Measurements from ENCODE around the gene LILRA2.
"Not testable (repeated sequence)": the region's sequence is repeated elsewhere in the genome, so short reads cannot be mapped to it uniquely, and the experiment has no call there.

LILRA2 gene

DNA sequence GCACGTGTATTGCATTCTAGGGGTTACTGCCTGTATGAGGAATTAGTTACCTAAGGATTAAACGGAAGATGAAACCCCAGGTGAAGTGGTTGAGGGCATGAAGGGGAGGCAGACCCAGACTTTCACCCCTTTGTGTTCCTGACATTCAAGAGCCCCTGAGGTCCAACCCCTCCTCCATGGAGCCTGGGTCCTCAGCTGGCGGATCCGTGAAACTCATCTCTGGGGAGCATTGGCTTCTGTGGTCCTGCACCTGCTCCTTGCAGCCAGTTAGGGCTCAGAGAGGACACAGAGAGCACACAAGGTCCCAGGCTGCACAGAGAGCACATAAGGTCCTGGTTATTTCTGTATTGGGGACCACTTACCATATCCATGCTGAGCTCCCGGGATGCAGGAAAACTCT is 12.8 kb downstream of the LILRA2 start:
- no peaks in the 10 kb centered on the region for H3K4me1 Mint-ChIP-seq

DNA sequence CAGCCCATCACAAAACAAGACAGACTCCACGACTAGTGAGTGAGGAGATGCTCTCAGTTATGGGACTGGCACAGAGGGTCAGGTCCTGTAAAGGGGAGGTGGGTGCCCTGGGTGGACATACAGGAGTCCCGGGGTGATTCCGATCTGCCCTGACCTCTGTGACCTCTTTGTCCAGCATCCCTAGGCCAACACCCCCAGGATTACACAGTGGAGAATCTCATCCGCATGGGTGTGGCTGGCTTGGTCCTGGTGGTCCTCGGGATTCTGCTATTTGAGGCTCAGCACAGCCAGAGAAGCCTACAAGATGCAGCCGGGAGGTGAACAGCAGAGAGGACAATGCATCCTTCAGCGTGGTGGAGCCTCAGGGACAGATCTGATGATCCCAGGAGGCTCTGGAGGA is 13.4 kb downstream of the LILRA2 start:
- DNase-seq: no peak
- Mint-ChIP-seq H3K4me1 (no peaks in the 10 kb centered on the region), H3K4me3 (no peak overlapping the region), H3K9me3 (peaks cover 0 to 52% of the 10 kb centered on the region in 2 donors), H3K27ac (no peak overlapping the region), H3K27me3 (peaks cover 51% of the 10 kb centered on the region)
- no peak for ATAC-seq

More for the DNA sequence above, 12.8 kb downstream of the LILRA2 start:
- no peak for ATAC-seq
- no peak overlapping the region for H3K27ac Mint-ChIP-seq
- peaks cover 0 to 52% of the 10 kb centered on the region in 2 donors for H3K9me3 Mint-ChIP-seq
- DNase-seq: no peak
- H3K4me3 Mint-ChIP-seq: no peak overlapping the region
- H3K27me3 Mint-ChIP-seq: peaks cover 51% of the 10 kb centered on the region

DNA sequence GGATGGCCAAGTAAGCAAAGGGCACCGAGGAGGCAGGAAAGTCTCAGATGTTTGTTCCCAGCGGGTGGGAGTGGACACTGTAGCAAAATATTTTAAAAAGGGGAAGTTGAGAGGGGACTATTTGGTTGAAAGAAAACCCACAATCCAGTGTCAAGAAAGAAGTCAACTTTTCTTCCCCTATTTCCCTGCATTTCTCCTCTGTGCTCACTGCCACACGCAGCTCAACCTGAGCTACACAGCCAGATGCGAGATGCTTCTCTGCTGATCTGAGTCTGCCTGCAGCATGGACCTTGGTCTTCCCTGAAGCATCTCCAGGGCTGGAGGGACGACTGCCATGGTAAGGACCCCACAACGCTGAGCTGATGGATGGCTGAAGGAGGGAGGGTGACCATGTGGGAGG is 19.9 kb downstream of the LILRA2 start, which contains the start of gene LILRA1:
Gene LILRA1 (plus strand): TSS at position 188 of the 400 bp plus-strand sequence. CDS start 613 bp downstream, outside the sequence.
- DNase-seq, ATAC-seq, H3K4me3 Mint-ChIP-seq, H3K27ac Mint-ChIP-seq, H3K4me1 Mint-ChIP-seq: not testable (repeated sequence)
- H3K9me3 Mint-ChIP-seq: peaks cover 0 to 23% of the 10 kb centered on the region in 2 donors
- H3K27me3 Mint-ChIP-seq: peaks cover 50% of the 10 kb centered on the region

DNA sequence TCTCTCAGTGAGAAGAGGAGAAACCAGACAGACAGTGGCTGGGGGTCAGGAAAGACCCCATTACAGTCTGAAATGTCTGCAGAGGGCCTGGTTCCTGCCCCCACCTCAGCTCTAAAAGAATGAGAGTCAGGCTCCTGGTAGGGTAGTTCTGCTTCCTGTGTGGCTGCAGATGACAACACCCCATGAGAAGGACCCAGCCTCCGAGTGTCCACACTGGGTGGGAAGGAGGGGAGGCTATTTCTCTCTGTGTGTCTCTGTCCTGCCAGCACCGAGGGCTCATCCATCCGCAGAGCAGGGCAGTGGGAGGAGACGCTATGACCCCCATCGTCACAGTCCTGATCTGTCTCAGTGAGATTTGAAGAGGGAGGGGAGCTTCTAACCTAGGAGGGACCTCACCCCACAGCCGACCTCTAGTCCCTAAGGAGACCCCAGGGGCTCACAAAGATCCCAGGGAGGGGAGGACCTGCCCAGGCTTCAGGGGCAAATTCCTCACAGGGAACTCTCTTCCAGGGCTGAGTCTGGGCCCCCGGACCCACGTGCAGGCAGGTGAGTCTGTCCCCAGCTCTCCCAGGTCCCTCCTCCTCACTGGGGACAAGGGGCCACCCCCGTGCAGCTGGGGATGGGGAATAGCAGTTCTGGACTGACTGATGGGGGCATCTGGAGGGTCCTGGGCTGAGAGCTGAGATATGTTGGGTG is 20.5 kb downstream of the LILRA2 start:
- not testable (repeated sequence) for H3K4me1 Mint-ChIP-seq, DNase-seq, H3K4me3 Mint-ChIP-seq, H3K27ac Mint-ChIP-seq, ATAC-seq
- H3K9me3 Mint-ChIP-seq: peaks cover 0 to 23% of the 10 kb centered on the region in 2 donors
- peaks cover 50% of the 10 kb centered on the region for H3K27me3 Mint-ChIP-seq

DNA sequence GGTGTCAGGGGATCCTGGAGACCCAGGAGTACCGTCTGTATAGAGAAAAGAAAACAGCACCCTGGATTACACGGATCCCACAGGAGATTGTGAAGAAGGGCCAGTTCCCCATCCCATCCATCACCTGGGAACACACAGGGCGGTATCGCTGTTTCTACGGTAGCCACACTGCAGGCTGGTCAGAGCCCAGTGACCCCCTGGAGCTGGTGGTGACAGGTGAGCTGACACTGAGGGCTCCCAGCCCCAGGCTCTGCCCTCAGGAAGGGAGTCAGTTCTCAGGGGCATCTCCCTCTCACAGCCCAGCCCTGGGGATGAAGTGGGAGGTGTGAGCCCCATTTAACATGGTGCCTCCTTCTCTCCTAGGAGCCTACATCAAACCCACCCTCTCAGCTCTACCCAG is 21.1 kb downstream of the LILRA2 start:
- DNase-seq: no peak
- Mint-ChIP-seq H3K9me3 (peaks cover 0 to 20% of the 10 kb centered on the region in 2 donors), H3K4me1 (no peaks in the 10 kb centered on the region), H3K27me3 (peaks cover 50% of the 10 kb centered on the region), H3K4me3 (no peak overlapping the region), H3K27ac (no peak overlapping the region)
- no peak for ATAC-seq

DNA sequence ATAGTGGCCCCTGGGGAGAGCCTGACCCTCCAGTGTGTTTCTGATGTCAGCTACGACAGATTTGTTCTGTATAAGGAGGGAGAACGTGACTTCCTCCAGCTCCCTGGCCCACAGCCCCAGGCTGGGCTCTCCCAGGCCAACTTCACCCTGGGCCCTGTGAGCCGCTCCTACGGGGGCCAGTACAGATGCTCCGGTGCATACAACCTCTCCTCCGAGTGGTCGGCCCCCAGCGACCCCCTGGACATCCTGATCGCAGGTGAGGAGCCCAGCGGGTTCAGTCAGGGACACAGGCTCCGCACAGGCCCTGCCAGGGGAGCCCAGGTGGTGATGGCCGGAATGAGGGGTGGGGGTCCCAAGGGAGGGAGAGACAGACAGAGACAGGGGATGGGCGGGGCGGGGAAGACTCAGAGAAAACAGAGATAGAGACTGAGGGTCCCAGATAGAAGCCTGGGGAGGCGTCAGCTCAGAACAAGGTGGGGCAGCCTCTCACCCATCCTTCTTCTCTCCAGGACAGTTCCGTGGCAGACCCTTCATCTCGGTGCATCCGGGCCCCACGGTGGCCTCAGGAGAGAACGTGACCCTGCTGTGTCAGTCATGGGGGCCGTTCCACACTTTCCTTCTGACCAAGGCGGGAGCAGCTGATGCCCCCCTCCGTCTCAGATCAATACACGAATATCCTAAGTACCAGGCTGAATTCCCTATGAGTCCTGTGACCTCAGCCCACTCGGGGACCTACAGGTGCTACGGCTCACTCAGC is 22.3 kb downstream of the LILRA2 start:
- H3K9me3 Mint-ChIP-seq, H3K4me3 Mint-ChIP-seq, ATAC-seq, DNase-seq, H3K4me1 Mint-ChIP-seq: not testable (repeated sequence)
- Mint-ChIP-seq H3K27me3 (peaks cover 59% of the 10 kb centered on the region), H3K27ac (peak overlapping the region in 1 of 2 donors; percentile 27)

DNA sequence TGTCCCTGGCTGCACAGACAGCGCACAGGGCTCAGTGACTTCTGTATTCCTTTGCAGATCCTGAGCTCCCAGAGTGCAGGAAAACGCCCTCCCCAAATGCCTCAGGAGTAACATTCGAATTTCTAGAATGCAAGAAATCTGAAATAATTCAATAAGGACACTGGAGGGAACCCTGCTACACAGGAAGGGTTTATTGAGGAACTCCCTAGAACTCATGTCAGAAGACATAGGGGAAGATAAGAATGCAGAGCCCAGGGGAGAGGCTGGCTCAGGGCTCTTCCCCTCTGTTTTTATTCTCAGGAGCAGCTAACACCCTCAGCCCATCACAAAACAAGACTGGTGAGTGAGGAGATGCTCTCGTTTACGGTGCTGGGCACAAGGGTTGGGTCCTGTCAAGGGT is 26.6 kb downstream of the LILRA2 start:
- no peak for ATAC-seq
- no peak for DNase-seq
- no peaks in the 10 kb centered on the region for H3K4me1 Mint-ChIP-seq
- peaks cover 50% of the 10 kb centered on the region for H3K27me3 Mint-ChIP-seq
- no peak overlapping the region for H3K27ac Mint-ChIP-seq
- no peak overlapping the region for H3K4me3 Mint-ChIP-seq
- peaks cover 0 to 5% of the 10 kb centered on the region in 2 donors for H3K9me3 Mint-ChIP-seq

DNA sequence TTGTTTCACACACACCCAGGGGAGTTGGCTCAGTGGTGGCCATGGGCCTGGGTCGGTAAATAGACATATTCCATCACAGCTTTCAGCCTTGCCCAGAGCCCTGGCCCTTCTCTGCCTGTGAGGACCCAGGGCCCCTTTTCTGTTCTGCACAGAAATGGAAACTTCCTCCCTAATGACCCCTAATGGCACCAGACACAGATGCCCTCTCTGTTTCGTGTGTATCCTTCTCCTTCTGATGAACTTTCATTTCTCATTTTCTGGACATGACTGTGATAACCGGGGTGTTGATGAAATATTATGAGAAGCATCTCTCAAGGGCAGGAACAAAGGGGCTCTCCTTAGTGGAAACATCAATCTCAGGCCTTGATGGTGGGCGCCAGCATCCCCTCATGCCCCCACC is 32.6 kb downstream of the LILRA2 start:
- Mint-ChIP-seq H3K27ac (no peak overlapping the region), H3K27me3 (peaks cover 47% of the 10 kb centered on the region), H3K4me1 (no peaks in the 10 kb centered on the region), H3K9me3 (peaks cover 6 to 14% of the 10 kb centered on the region in 2 donors), H3K4me3 (no peak overlapping the region)
- DNase-seq: no peak
- ATAC-seq: no peak

DNA sequence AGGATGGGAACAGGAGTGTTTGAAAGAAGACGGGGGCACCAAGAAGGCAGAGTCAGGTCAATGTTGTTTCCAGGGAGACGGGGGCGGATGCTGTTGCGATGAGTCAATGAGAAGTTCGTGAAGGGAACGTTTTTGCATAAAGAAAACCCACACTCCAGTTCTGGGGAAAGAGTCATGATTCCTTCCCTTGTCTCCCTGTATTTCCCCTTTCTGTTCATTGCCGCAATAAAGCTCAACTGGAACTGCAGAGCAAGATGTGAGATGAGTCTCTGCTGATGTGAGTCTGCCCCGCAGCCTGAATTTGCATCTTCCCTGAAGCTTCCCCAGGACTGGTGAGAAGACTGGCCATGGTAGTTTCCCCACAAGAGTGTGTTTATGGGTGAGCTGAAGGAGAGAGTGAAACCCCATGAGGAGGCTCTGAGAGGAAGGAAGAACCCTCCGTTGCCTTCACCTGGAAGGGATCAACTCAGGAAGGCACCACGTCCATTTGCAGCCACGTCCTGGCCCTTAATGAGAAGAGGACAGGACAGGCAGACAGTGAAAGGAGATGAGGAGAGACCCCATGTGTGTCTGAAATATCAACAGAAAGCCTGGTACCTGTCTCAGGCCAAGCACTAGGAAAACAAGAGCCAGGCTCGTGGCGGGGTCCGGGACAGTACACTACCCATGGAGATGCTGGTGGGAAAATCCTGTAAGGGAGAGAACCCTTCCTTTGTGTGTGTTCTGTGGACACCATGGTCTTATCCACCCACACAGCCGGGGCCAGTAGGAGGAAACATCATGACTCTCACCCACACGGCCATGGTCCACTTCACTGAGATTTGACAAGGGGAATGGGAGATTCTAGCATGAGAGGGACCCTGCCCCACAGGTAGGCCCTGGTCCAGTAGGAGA is 33.5 kb downstream of the LILRA2 start:
- ATAC-seq (no peak), DNase-seq (no peak)
- H3K27me3 Mint-ChIP-seq: peaks cover 43% of the 10 kb centered on the region
- H3K4me1 Mint-ChIP-seq: no peaks in the 10 kb centered on the region
- peak overlapping the region in 1 of 2 donors; percentile 13 for H3K27ac Mint-ChIP-seq
- H3K9me3 Mint-ChIP-seq: peaks cover 6 to 14% of the 10 kb centered on the region in 2 donors
- no peak overlapping the region for H3K4me3 Mint-ChIP-seq

DNA sequence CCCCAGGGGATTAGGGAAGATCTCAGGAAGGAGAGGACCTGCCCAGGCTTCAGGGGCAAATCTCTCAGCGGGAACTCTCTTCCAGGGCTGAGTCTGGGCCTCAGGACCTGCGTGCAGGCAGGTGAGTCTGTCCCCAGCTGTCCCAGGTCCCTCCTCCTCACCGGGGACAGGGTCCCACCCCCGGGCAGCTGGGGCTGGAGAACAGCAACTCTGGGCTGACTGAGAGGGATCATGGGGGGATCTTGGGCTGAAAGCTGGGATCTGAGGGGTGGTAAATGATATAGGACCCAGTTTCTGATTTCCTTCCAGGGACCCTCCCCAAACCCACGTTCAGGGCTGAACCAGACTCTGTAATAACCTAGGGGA is 34.2 kb downstream of the LILRA2 start:
- peaks cover 6 to 19% of the 10 kb centered on the region in 2 donors for H3K9me3 Mint-ChIP-seq
- peak overlapping the region in 1 of 2 donors; percentile 13 for H3K27ac Mint-ChIP-seq
- ATAC-seq (no peak), DNase-seq (no peak)
- peaks cover 39% of the 10 kb centered on the region for H3K27me3 Mint-ChIP-seq
- no peak overlapping the region for H3K4me3 Mint-ChIP-seq
- no peaks in the 10 kb centered on the region for H3K4me1 Mint-ChIP-seq

DNA sequence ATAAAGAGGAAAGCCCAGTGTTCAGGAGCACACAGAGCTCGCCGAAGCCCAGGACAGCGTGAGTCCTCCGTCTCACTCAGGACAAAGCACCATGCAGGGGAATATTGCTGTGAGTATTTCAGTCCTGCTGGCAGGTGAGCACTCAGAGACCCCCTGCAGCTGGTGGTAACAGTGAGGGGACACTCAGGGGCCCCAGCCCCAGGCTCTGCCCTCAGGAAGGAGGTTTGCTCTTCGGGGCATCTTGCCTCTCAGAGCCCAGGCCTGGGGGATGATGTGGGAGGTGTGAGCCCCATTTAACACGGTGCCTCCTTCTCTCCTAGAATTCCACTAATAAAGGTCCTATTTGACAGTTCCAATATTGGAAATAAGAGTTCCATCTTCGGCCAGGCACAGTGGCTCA is 34.6 kb downstream of the LILRA2 start:
- H3K4me1 Mint-ChIP-seq: no peaks in the 10 kb centered on the region
- H3K4me3 Mint-ChIP-seq: no peak overlapping the region
- peaks cover 6 to 19% of the 10 kb centered on the region in 2 donors for H3K9me3 Mint-ChIP-seq
- DNase-seq (no peak), ATAC-seq (no peak)
- peaks cover 37% of the 10 kb centered on the region for H3K27me3 Mint-ChIP-seq
- no peak overlapping the region for H3K27ac Mint-ChIP-seq

DNA sequence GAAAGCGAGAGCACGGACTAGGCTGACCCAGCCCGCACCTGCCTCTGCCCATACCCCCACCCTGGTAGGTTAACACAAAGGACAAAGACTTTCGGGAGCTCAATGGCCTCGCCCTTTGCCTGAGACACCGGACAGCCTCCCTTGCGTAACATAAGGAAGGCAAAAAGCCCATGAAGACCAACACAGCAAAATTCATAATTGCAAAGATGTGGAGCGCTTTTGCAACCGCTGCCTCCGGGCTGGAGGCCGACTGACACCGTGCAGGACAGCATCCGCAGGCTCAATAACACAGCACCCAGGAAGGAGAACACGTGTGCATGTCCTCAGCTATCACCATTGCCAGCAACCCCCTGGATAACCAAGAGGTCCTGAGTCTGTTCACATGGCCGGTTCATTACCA is 35.2 kb downstream of the LILRA2 start:
- Mint-ChIP-seq H3K27me3 (peaks cover 41% of the 10 kb centered on the region), H3K4me1 (no peaks in the 10 kb centered on the region), H3K4me3 (no peak overlapping the region), H3K9me3 (peaks cover 10 to 22% of the 10 kb centered on the region in 2 donors), H3K27ac (no peak overlapping the region)
- ATAC-seq (no peak), DNase-seq (no peak)

DNA sequence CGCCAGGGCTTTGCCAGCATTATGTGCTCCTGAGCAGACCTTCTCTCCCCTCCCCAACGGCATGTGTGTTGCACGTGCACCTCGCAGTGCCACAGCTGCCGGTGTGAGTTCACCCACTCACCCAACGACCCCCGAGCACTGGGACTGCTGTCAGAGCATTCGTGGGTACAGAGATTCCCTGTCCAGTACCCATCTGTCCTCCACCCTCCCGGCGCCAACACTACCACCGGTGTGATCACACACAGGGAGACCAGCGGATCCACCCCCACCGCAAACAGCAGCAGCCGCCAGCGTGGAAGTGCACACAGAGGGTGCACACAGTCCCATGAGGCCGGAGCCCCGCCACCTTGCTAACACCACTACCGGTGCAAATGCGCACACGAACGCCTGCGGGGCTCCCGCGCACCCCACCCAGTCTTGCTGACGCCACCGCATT is 35.8 kb downstream of the LILRA2 start:
- Mint-ChIP-seq H3K4me3 (no peak overlapping the region), H3K4me1 (no peaks in the 10 kb centered on the region), H3K9me3 (peaks cover 13 to 28% of the 10 kb centered on the region in 2 donors), H3K27me3 (peaks cover 47% of the 10 kb centered on the region), H3K27ac (no peak overlapping the region)
- ATAC-seq: no peak
- no peak for DNase-seq

DNA sequence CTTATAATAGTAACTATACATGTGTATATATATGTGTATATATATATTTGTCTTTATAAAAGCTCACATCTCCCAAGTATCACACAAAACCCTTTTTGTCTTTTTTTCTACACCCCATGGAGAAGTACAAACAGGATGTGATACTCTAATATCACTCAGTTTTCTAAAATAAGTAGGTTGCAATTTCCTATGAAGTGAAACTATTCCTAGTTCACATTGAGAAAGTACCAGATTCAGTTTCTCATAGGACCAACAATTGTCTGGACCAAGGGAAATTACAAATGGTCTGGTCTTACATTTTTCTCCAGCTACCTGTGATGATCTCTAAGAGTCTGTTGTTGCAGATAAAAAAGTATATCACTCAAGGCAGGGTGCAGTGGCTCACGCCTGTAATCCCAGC is 38.8 kb downstream of the LILRA2 start:
- H3K27ac Mint-ChIP-seq: no peak overlapping the region
- DNase-seq: no peak
- ATAC-seq: no peak
- H3K4me1 Mint-ChIP-seq: peaks cover 4% of the 10 kb centered on the region
- H3K27me3 Mint-ChIP-seq: peaks cover 31% of the 10 kb centered on the region
- H3K9me3 Mint-ChIP-seq: peaks cover 17 to 39% of the 10 kb centered on the region in 2 donors
- H3K4me3 Mint-ChIP-seq: no peak overlapping the region

DNA sequence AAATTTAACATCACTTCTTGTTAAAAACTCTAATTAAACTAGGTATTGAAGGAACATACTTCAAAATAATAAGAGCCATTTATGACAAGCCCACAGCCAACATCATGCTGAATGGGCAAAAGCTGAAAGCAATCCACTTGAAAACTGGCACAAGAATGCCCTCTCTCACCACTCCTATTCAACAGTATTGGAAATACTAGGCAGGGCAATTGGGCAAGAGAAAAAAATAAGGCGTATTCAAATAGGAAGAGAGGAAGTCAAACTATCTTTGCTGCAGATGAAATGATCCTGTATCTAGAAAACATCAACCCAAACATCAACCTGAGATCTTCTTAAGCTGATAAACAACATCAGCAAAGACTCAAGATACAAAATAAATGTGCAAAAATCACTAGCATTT is 41.1 kb downstream of the LILRA2 start:
- peaks cover 20% of the 10 kb centered on the region for H3K27me3 Mint-ChIP-seq
- no peak for DNase-seq
- H3K27ac Mint-ChIP-seq: no peak overlapping the region
- H3K9me3 Mint-ChIP-seq: peaks cover 14 to 35% of the 10 kb centered on the region in 2 donors
- no peak overlapping the region for H3K4me3 Mint-ChIP-seq
- ATAC-seq: no peak
- peaks cover 4% of the 10 kb centered on the region for H3K4me1 Mint-ChIP-seq

Measured in stimulated activated naive CD8-positive, alpha-beta T cell treated with anti-CD3 and anti-CD28 coated beads, Interleukin-15, amount 100 ng/mL, for 72 hours (primary cell).